A549 treated with Mapracorat at 1 μM for 4 hours (cell line): ENCODE results near the gene FCAMR. TPM values are rescaled to one million over a fixed set of nuclear protein-coding genes. Genes with fewer than 3 reads are reported as not detected.

ENCODE experiments used
- total RNA-seq: library from RNA; stranded (reverse); fragments of 200-300 nt; extraction: Qiagen RNA extraction; gene quantifications from 5 replicates; pipeline ENCODE4 v1.2.3, GENCODE V29; 2022

Gene FCAMR, protein sequence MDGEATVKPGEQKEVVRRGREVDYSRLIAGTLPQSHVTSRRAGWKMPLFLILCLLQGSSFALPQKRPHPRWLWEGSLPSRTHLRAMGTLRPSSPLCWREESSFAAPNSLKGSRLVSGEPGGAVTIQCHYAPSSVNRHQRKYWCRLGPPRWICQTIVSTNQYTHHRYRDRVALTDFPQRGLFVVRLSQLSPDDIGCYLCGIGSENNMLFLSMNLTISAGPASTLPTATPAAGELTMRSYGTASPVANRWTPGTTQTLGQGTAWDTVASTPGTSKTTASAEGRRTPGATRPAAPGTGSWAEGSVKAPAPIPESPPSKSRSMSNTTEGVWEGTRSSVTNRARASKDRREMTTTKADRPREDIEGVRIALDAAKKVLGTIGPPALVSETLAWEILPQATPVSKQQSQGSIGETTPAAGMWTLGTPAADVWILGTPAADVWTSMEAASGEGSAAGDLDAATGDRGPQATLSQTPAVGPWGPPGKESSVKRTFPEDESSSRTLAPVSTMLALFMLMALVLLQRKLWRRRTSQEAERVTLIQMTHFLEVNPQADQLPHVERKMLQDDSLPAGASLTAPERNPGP
- total RNA-seq = not detected in 5 replicates

DNA sequence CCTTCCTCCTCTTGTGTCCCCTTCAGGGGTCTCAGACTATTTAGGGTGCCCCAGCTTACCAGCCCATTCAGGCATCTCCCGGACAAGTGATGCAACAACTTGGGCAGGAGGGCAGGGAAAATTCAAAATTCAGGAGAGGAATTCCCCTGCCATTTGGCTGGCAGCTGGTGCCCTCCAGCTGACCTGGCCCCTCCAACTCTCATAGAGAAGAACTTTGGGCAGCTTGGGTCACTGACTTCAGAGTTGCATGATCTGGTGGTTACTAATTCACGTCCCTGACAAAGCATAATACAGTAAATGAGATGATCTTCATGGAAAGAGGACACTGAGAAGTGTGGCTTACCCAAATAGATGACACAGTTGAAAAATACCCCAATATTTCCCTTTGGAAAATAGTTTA lies at the start of gene FCAMR:
Gene FCAMR, minus strand, starts transcription at position 15 of the 400 bp plus-strand sequence. CDS start 335 bp downstream, outside the sequence.

DNA sequence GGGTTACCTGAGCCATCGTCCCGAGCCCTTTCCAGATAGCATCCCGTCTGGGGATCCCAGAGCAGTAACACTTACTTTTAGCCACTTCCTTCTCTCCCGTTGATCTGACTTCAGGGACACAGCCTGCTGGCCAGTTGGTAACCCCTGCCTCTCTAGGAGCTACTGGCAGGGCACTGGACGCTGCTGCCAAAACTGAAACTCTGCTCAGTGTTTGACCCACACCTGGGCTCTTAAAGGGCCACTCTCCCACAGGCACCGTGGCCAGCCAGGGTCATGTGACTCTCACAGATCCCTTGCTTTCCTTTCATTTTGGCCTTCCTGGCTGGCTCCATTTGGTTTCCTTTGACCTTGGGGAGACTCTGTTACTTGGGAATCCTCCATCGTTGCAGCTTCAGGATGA lies 24.0 kb downstream of the FCAMR start, which contains the start of gene PIGR:
Gene PIGR, minus strand, starts transcription at position 206 of the 400 bp plus-strand sequence. CDS start 5,935 bp downstream, outside the sequence.

DNA sequence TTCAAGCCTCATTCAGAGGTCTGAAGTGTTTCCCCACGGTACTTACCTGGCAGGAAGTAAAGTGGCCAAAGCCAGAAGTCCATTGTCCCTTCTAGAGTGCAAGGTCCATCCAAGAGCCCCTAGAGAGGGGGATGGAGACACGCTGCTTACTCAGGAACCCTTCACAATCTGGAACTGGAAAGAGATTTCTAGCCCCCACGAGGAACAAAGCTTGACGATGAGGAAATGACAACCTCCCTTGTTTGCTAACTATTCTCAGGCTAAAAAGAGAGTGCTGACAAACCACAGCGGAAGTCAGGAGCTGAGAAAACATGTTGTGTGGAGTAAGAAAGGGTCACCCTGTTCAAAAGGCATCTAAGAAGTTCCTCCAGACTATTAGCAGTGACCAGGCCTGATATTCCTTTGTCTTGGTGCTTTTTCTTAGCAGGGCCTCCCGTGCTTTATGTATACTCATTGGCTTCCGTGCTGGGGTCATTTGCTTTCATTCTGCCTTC lies 48.4 kb downstream of the FCAMR start, which contains the start of gene FCMR:
Gene FCMR, minus strand, starts transcription at position 170 of the 494 bp plus-strand sequence. Its CDS starts 87 bp downstream, at position 83.

Other genes starting within 250 kb of the FCAMR start
- gene IL19, start 199.7 kb downstream of the FCAMR start, total RNA-seq = 0.13 TPM in 1 of 5 replicates, not detected in the others
- not detected in 5 replicates for gene IL10, start 198.0 kb downstream of the FCAMR start, total RNA-seq
- gene IL20, start 104.8 kb downstream of the FCAMR start, total RNA-seq = not detected in 5 replicates
- 0.24 to 0.91 TPM (median 0.48 TPM) in 5 replicates for gene IL24, start 73.0 kb downstream of the FCAMR start, total RNA-seq
- 4.7 to 6.4 TPM (median 4.9 TPM) in 5 replicates for gene FCMR, start 48.5 kb downstream of the FCAMR start, total RNA-seq
- not detected in 5 replicates for gene PIGR, start 24.0 kb downstream of the FCAMR start, total RNA-seq
- gene C1orf116, start 62.3 kb upstream of the FCAMR start, total RNA-seq = 4.3 to 6.5 TPM (median 5.5 TPM) in 5 replicates
- 6.6 to 8.2 TPM (median 7.1 TPM) in 5 replicates for gene YOD1, start 80.7 kb upstream of the FCAMR start, total RNA-seq
- gene PFKFB2, start 82.8 kb upstream of the FCAMR start, total RNA-seq = 5.1 to 6.5 TPM (median 5.7 TPM) in 5 replicates
- 1.4 to 1.9 TPM (median 1.8 TPM) in 5 replicates for gene C4BPB, start 118.4 kb upstream of the FCAMR start, total RNA-seq
- 0.45 to 0.89 TPM (median 0.66 TPM) in 5 replicates for gene C4BPA, start 133.8 kb upstream of the FCAMR start, total RNA-seq